ENCODE results near the gene TLR1.
"Not testable (repeated sequence)": the region's sequence is repeated elsewhere in the genome, so short reads cannot be mapped to it uniquely, and the experiment has no call there.

TLR1 gene

GRCh38 chr4:38779790-38780189 lies 24.8 kb downstream of the TLR1 start:
- no peak overlapping the region for H3K4me3 ChIP-seq (ENCODE audit: control insufficient read depth, low read depth, low read length)
- DNase-seq (ENCODE audit: low read depth) = no peak
- no peak for TF ChIP-seq CTCF (IDR thresholded peaks at IDR 0.05; ENCODE audit: control insufficient read depth, insufficient read depth, low read depth, low read length, missing control alignments)

- H3K4me3 ChIP-seq (ENCODE audit: control insufficient read depth, low read depth, low read length); DNase-seq (ENCODE audit: low read depth): not testable (repeated sequence)
Measured at GRCh38 chr4:38777925-38778324, 26.7 kb downstream of the TLR1 start.

GRCh38 chr4:38775326-38775725 lies 29.3 kb downstream of the TLR1 start:
- no peak overlapping the region for H3K4me3 ChIP-seq (ENCODE audit: control insufficient read depth, low read depth, low read length)
- no peak for TF ChIP-seq CTCF (IDR thresholded peaks at IDR 0.05; ENCODE audit: control insufficient read depth, insufficient read depth, low read depth, low read length, missing control alignments)
- DNase-seq (ENCODE audit: low read depth) = no peak

- H3K4me3 ChIP-seq (ENCODE audit: control insufficient read depth, low read depth, low read length) = no peak overlapping the region
- TF ChIP-seq CTCF (IDR thresholded peaks at IDR 0.05; ENCODE audit: control insufficient read depth, insufficient read depth, low read depth, low read length, missing control alignments) = no peak
- DNase-seq (ENCODE audit: low read depth) = no peak
Measured at GRCh38 chr4:38774181-38774955, 30.2 kb downstream of the TLR1 start.

GRCh38 chr4:38770281-38770680 lies 34.3 kb downstream of the TLR1 start:
- DNase-seq (ENCODE audit: low read depth); H3K4me3 ChIP-seq (ENCODE audit: control insufficient read depth, low read depth, low read length): not testable (repeated sequence)

- no peak for DNase-seq (ENCODE audit: low read depth)
- H3K4me3 ChIP-seq (ENCODE audit: control insufficient read depth, low read depth, low read length) = no peak overlapping the region
- TF ChIP-seq CTCF (IDR thresholded peaks at IDR 0.05; ENCODE audit: control insufficient read depth, insufficient read depth, low read depth, low read length, missing control alignments) = no peak
Measured at GRCh38 chr4:38769857-38770256, 34.7 kb downstream of the TLR1 start.

- DNase-seq (ENCODE audit: low read depth) = no peak
- no peak for TF ChIP-seq CTCF (IDR thresholded peaks at IDR 0.05; ENCODE audit: control insufficient read depth, insufficient read depth, low read depth, low read length, missing control alignments)
Measured at GRCh38 chr4:38769441-38769840, 35.1 kb downstream of the TLR1 start.

GRCh38 chr4:38768968-38769394 lies 35.6 kb downstream of the TLR1 start:
- no peak for TF ChIP-seq CTCF (IDR thresholded peaks at IDR 0.05; ENCODE audit: control insufficient read depth, insufficient read depth, low read depth, low read length, missing control alignments)
- no peak for DNase-seq (ENCODE audit: low read depth)

More at GRCh38 chr4:38769441-38769840, 35.1 kb downstream of the TLR1 start:
- no peak overlapping the region for H3K4me3 ChIP-seq (ENCODE audit: control insufficient read depth, low read depth, low read length)

GRCh38 chr4:38766940-38767339 lies 37.7 kb downstream of the TLR1 start:
- not testable (repeated sequence) for DNase-seq (ENCODE audit: low read depth); H3K4me3 ChIP-seq (ENCODE audit: control insufficient read depth, low read depth, low read length)

More at GRCh38 chr4:38768968-38769394, 35.6 kb downstream of the TLR1 start:
- no peak overlapping the region for H3K4me3 ChIP-seq (ENCODE audit: control insufficient read depth, low read depth, low read length)

Data from AG09309 (cell line).